ENCODE measurements around the gene STK32A. TPM values are rescaled to one million over a fixed set of nuclear protein-coding genes. Genes with fewer than 3 reads are reported as not detected.

Gene STK32A
- total RNA-seq, 2 experiments from 2014 or later: not detected

DNA sequence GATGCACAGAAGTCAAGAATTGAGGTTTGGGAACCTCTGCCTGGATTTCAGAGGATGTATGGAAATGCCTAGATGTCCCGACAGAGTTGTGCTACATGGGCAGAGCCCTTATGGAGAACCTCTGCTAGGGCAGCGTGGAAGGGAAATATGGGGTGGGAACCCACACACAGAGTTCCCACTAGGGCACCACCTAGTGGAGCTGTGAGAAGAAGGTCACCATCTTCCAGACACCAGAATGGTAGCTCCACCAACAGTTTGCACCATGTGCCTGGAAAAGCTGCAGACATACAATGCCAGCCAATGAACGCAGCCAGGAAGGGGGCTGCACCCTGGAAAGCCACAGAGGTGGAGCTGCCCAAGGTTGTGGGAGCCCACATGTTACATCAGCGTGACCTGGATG, 104.5 kb downstream of the STK32A start:
- no peaks in the 10 kb centered on the region for H3K27me3 ChIP-seq (ENCODE audit: control insufficient read depth in 1 of 2, insufficient read depth in 2 of 2, low read length in 2 of 2)
- no peak for TF ChIP-seq CTCF (IDR thresholded peaks at IDR 0.05)
- Mint-ChIP-seq H3K4me1 (ENCODE audit: low read depth) (no peaks in the 10 kb centered on the region), H3K9me3 (peaks cover 6% of the 10 kb centered on the region), H3K27me3 (peaks cover 4% of the 10 kb centered on the region), H3K36me3 (ENCODE audit: low read depth) (no peaks in the 10 kb centered on the region), H3K27ac (no peak overlapping the region), H3K4me3 (no peak overlapping the region)
- no peak overlapping the region for H3K27ac ChIP-seq (ENCODE audit: low read depth in 1 of 2, low read length in 2 of 2)
- ChIA-PET CTCF (no interaction called here), POLR2A (no interaction called here)
- no peak overlapping the region for H3K4me3 ChIP-seq (ENCODE audit: low read length)
- intact Hi-C loops (cut with DNase I, micrococcal nuclease): no loop called here
- H3K9me3 ChIP-seq (ENCODE audit: control insufficient read depth in 1 of 2, insufficient read depth in 1 of 2, low read length in 2 of 2): peaks cover 0 to 11% of the 10 kb centered on the region in 2 experiments
- DNase-seq (no peak), ATAC-seq (ENCODE audit: poor library complexity) (no peak)
- no peaks in the 10 kb centered on the region for H3K36me3 ChIP-seq (ENCODE audit: insufficient read depth, low read length)
- no peaks in the 10 kb centered on the region for H3K4me1 ChIP-seq (ENCODE audit: insufficient read depth, low read length)

GRCh38 chr5:147340941-147341340, 106.1 kb downstream of the STK32A start:
- Mint-ChIP-seq H3K27ac (no peak overlapping the region), H3K4me1 (ENCODE audit: low read depth) (no peaks in the 10 kb centered on the region), H3K9me3 (peaks cover 9% of the 10 kb centered on the region), H3K36me3 (ENCODE audit: low read depth) (no peaks in the 10 kb centered on the region), H3K4me3 (no peak overlapping the region), H3K27me3 (peaks cover 4% of the 10 kb centered on the region)
- ATAC-seq (ENCODE audit: poor library complexity): no peak
- no peaks in the 10 kb centered on the region for H3K27me3 ChIP-seq (ENCODE audit: control insufficient read depth in 1 of 2, insufficient read depth in 2 of 2, low read length in 2 of 2)
- H3K27ac ChIP-seq (ENCODE audit: low read depth in 1 of 2, low read length in 2 of 2): no peak overlapping the region
- no peak for DNase-seq
- H3K36me3 ChIP-seq (ENCODE audit: insufficient read depth, low read length): no peaks in the 10 kb centered on the region
- peaks cover 0 to 8% of the 10 kb centered on the region in 2 experiments for H3K9me3 ChIP-seq (ENCODE audit: control insufficient read depth in 1 of 2, insufficient read depth in 1 of 2, low read length in 2 of 2)
- intact Hi-C loops (cut with DNase I, micrococcal nuclease): no loop called here
- TF ChIP-seq CTCF (IDR thresholded peaks at IDR 0.05): no peak
- ChIA-PET CTCF (no interaction called here), POLR2A (no interaction called here)
- H3K4me3 ChIP-seq (ENCODE audit: low read length): no peak overlapping the region
- no peaks in the 10 kb centered on the region for H3K4me1 ChIP-seq (ENCODE audit: insufficient read depth, low read length)

DNA sequence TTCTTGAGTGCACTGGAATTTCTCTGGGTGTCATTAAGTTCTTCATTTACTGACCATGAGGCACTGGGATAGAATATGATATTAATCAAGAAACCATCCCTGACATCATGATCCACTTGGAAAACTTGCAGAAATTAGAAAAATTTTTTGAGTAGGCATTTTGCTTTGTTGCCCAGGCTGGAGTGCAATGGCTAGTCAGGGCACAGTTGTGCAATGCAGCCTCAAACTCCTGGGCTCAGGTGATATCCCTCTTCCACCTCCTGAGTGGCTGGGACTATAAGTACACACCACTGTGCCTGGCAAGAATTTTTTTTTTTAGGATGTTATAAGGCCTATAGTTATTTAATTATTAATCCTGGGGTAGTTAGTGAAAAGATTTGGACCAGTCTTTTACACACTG, 106.5 kb downstream of the STK32A start:
- Histone ChIP-seq H3K36me3 (ENCODE audit: insufficient read depth, low read length) (no peaks in the 10 kb centered on the region), H3K4me3 (ENCODE audit: low read length) (no peak overlapping the region), H3K27ac (ENCODE audit: low read depth in 1 of 2, low read length in 2 of 2) (no peak overlapping the region), H3K9me3 (ENCODE audit: control insufficient read depth in 1 of 2, insufficient read depth in 1 of 2, low read length in 2 of 2) (peaks cover 0 to 8% of the 10 kb centered on the region in 2 experiments), H3K27me3 (ENCODE audit: control insufficient read depth in 1 of 2, insufficient read depth in 2 of 2, low read length in 2 of 2) (no peaks in the 10 kb centered on the region), H3K4me1 (ENCODE audit: insufficient read depth, low read length) (no peaks in the 10 kb centered on the region)
- H3K9me3 Mint-ChIP-seq: peaks cover 9% of the 10 kb centered on the region
- DNase-seq (no peak), ATAC-seq (ENCODE audit: poor library complexity) (no peak)
- POLR2A ChIA-PET: no interaction called here
- no peak overlapping the region for H3K4me3 Mint-ChIP-seq
- H3K27ac Mint-ChIP-seq: no peak overlapping the region
- H3K4me1 Mint-ChIP-seq (ENCODE audit: low read depth): no peaks in the 10 kb centered on the region
- intact Hi-C loops (cut with DNase I, micrococcal nuclease): no loop called here
- no peaks in the 10 kb centered on the region for H3K36me3 Mint-ChIP-seq (ENCODE audit: low read depth)
- peaks cover 4% of the 10 kb centered on the region for H3K27me3 Mint-ChIP-seq
- TF ChIP-seq CTCF (IDR thresholded peaks at IDR 0.05): no peak
- CTCF ChIA-PET: no interaction called here

Data from CD4-positive, alpha-beta T cell (primary cell).